HepG2 (cell line): Measurements from ENCODE around the gene PLA2R1. TPM values are rescaled to one million over a fixed set of nuclear protein-coding genes. Genes with fewer than 3 reads are reported as not detected.

ENCODE experiments used
- ATAC-seq: fragments of 200-7000 bp; cut with Tn5 transposase; 3 replicates; pipeline ENCODE4 v1.9.1; 2020; ENCODE audit warnings: mild to moderate bottlenecking, moderate library complexity
- BruUV-seq: library from RNA; stranded (reverse); fragments of 400-500 nt; replicated peaks from 2 replicates; lab custom pipeline; 2021; lab: Mats Ljungman, UMichigan
- CTCF ChIA-PET: fragments of 300-600 bp; formaldehyde crosslinking; extraction: SDS; loops from one replicate; lab custom pipeline; 2021; ENCODE audit warnings: low total read pairs, inconsistent platforms, low intra/inter-chr PET ratio; lab: Yijun Ruan, JAX
- POLR2A ChIA-PET: fragments of 350-600 bp; sonication (Branson Sonifier 250); formaldehyde crosslinking; loops from one replicate; lab custom pipeline; 2020; ENCODE audit warnings: antibody characterized with exemption, inconsistent platforms; lab: Yijun Ruan, JAX
- DNase-seq: peaks from one replicate; pipeline ENCODE4 v3.0.0-alpha.2; 2015; ENCODE audit warnings: low spot score
- FAIRE-seq: peaks from 3 replicates; lab custom pipeline; 2011; peaks lifted over from hg19 to GRCh38; lab: Jason Lieb, UNC
- H2AFZ ChIP-seq: one replicate; pipeline ENCODE4 v1.6.1; 2011; ENCODE audit warnings: low read length, inconsistent platforms
- H3K27ac ChIP-seq: fragments of 300-600 bp; 3 replicates; pipeline ENCODE4 v1.8.0; 2011; ENCODE audit warnings: mixed run types, mild to moderate bottlenecking, mixed read lengths, low read length, inconsistent platforms; ENCODE audit not compliant: insufficient read depth; ENCODE audit errors: extremely low read length
- H3K27me3 ChIP-seq, 2 experiments: fragments of 200-600 bp in 1 of 2; 2 replicates in 1 of 2; 3 replicates in 1 of 2; pipeline versions ENCODE4 v1.6.0 to v1.8.0; 2011; ENCODE audit warnings: low read length in 2 of 2, mild to moderate bottlenecking in 2 of 2, moderate library complexity in 2 of 2, inconsistent platforms in 1 of 2; ENCODE audit not compliant: insufficient read depth in 2 of 2, control insufficient read depth in 1 of 2
- H3K36me3 ChIP-seq, 2 experiments: fragments of 200-600 bp in 1 of 2; replicated peaks in 1 of 2; 2 replicates in 1 of 2; 3 replicates in 1 of 2; pipeline versions ENCODE4 v1.5.1 to v1.8.0; 2011; ENCODE audit warnings: low read length in 2 of 2, inconsistent platforms in 1 of 2; ENCODE audit not compliant: insufficient read depth in 2 of 2, control insufficient read depth in 1 of 2
- H3K4me1 ChIP-seq: 2 replicates; pipeline ENCODE4 v1.5.1; 2012; ENCODE audit warnings: low read length, inconsistent platforms; ENCODE audit not compliant: insufficient read depth
- H3K4me2 ChIP-seq: 2 replicates; pipeline ENCODE4 v1.6.0; 2011; ENCODE audit warnings: low read depth, low read length, inconsistent platforms
- H3K4me3 ChIP-seq, 3 experiments: fragments of 200-600 bp in 1 of 3; sonication (generic), shearing (Covaris generic) in 1 of 3; replicated peaks in 1 of 3; 2 replicates each; pipeline ENCODE4 v1.5.1; 2011 to 2016; ENCODE audit warnings: low read length in 3 of 3, inconsistent platforms in 2 of 3, low read depth in 2 of 3, mild to moderate bottlenecking in 2 of 3, control low read depth in 1 of 3, mixed read lengths in 1 of 3; ENCODE audit not compliant: insufficient read depth in 1 of 3
- H3K79me2 ChIP-seq: one replicate; pipeline ENCODE4 v1.6.1; 2011; ENCODE audit warnings: low read length, inconsistent platforms; ENCODE audit not compliant: insufficient read depth
- H3K9ac ChIP-seq: 2 replicates; pipeline ENCODE4 v1.6.0; 2011; ENCODE audit warnings: mild to moderate bottlenecking, low read depth, low read length, inconsistent platforms; ENCODE audit not compliant: insufficient read depth
- H3K9me3 ChIP-seq: 2 replicates; pipeline ENCODE4 v1.5.1; 2012; ENCODE audit warnings: mild to moderate bottlenecking, low read length
- H4K20me1 ChIP-seq: 2 replicates; pipeline ENCODE4 v1.6.0; 2011; ENCODE audit warnings: inconsistent platforms, mild to moderate bottlenecking, low read length, moderate library complexity; ENCODE audit not compliant: insufficient read depth
- AHR ChIP-seq: IDR thresholded peaks from 2 replicates; pipeline ENCODE4 v1.6.1; 2018; ENCODE audit warnings: missing genetic modification reagents, missing compliant biosample characterization
- KAT7 ChIP-seq: IDR thresholded peaks from 2 replicates; pipeline ENCODE4 v1.6.1; 2018; ENCODE audit warnings: borderline replicate concordance, missing compliant biosample characterization
- NCOR1 ChIP-seq: fragments of 200-600 bp; sonication (generic); IDR thresholded peaks from 2 replicates; pipeline ENCODE4 v1.7.0; 2017; ENCODE audit warnings: antibody characterized with exemption, low read length, borderline replicate concordance
- NFE2 ChIP-seq: sonication (generic); formaldehyde crosslinking; IDR thresholded peaks from 2 replicates; pipeline ENCODE4 v1.4.0; 2020; ENCODE audit warnings: missing genetic modification reagents
- SOX13 ChIP-seq, 3 experiments: fragments of 450-650 bp in 1 of 3; sonication (generic) in 1 of 3; formaldehyde crosslinking in 1 of 3; IDR thresholded peaks in 2 of 3; conservative IDR thresholded peaks in 1 of 3; 2 replicates each; pipeline versions ENCODE4 v1.5.0 to v1.6.1; 2016 to 2020; ENCODE audit warnings: antibody characterized with exemption in 1 of 3, mild to moderate bottlenecking in 1 of 3, missing compliant biosample characterization in 1 of 3, missing genetic modification reagents in 1 of 3, moderate library complexity in 1 of 3
- ZNF20 ChIP-seq: sonication (generic); formaldehyde crosslinking; IDR thresholded peaks from 2 replicates; pipeline ENCODE4 v1.4.0; 2020; ENCODE audit warnings: mild to moderate bottlenecking, moderate library complexity, missing genetic modification reagents
- ZNF547 ChIP-seq: sonication (generic); formaldehyde crosslinking; IDR thresholded peaks from 2 replicates; pipeline ENCODE4 v1.5.1; 2020; ENCODE audit warnings: mild to moderate bottlenecking, missing genetic modification reagents
- ZNF816 ChIP-seq: sonication (generic); formaldehyde crosslinking; IDR thresholded peaks from 2 replicates; pipeline ENCODE4 v1.8.0; 2022; ENCODE audit warnings: missing genetic modification reagents, mild to moderate bottlenecking, borderline replicate concordance
- ZNF839 ChIP-seq: sonication (generic); formaldehyde crosslinking; IDR thresholded peaks from 2 replicates; pipeline ENCODE4 v1.4.0; 2020; ENCODE audit warnings: missing genetic modification reagents, mild to moderate bottlenecking, borderline replicate concordance
- ZSCAN21 ChIP-seq: sonication (generic); formaldehyde crosslinking; IDR thresholded peaks from 2 replicates; pipeline ENCODE4 v1.8.0; 2022; ENCODE audit warnings: mild to moderate bottlenecking, missing genetic modification reagents, moderate library complexity, borderline replicate concordance
- WGBS: methylation state at CpG from one replicate; pipeline ENCODE4 v1.1.6; 2017; ENCODE audit warnings: low lambda C conversion rate; 5-methylcytosine and 5-hydroxymethylcytosine counted together
- in situ Hi-C: cut with HindIII; loops from 2 replicates; pipeline ENCODE4 v1.10.0; 2017; ENCODE audit warnings: low pct_unique_long_range_greater_than_20kb; ENCODE audit not compliant: extremely low pct_ligation_motif_present
- intact Hi-C: fragments of 100-400 bp; cut with micrococcal nuclease; formaldehyde crosslinking; loops from one replicate; pipeline ENCODE4 v1.10.0; 2022; ENCODE audit not compliant: unreplicated experiment
- polyA plus RNA-seq, 8 experiments: library from polyadenylated mRNA; depleted of rRNA in 3 of 8; stranded (reverse) in 7 of 8; unstranded in 1 of 8; fragments of >200 nt; fragmentation: Illumina TruSeq in 4 of 8; extraction: Trizol in 4 of 8; gene quantifications; 2 replicates each; pipeline versions ENCODE4 v1.2.1 to v1.2.3, GENCODE V29; 2011 to 2016; ENCODE audit warnings: low read depth in 4 of 8, missing spikeins in 1 of 8, mixed read lengths in 1 of 8; ENCODE audit not compliant: insufficient read depth in 1 of 8
- total RNA-seq, 5 experiments: library from RNA; depleted of rRNA; stranded (reverse); fragments of >200 nt; fragmentation: Illumina TruSeq; extraction: Trizol; gene quantifications; 2 replicates each; pipeline ENCODE4 v1.2.3, GENCODE V29; 2016; ENCODE audit warnings: low read depth in 1 of 5
- TF ChIP-seq, protein P1 (sequence below): IDR thresholded peaks from 2 replicates; pipeline ENCODE4 v1.6.1; 2016; ENCODE audit warnings: missing genetic modification reagents, missing compliant biosample characterization
- TF ChIP-seq, protein P2 (sequence below): sonication (generic); formaldehyde crosslinking; IDR thresholded peaks from 2 replicates; pipeline ENCODE4 v1.8.1; 2023; ENCODE audit warnings: mild to moderate bottlenecking, inconsistent platforms, moderate library complexity, missing genetic modification reagents, borderline replicate concordance
- TF ChIP-seq, protein P3 (sequence below): sonication (generic); formaldehyde crosslinking; IDR thresholded peaks from 2 replicates; pipeline ENCODE4 v1.5.1; 2020; ENCODE audit warnings: mild to moderate bottlenecking, missing genetic modification reagents, borderline replicate concordance
- TF ChIP-seq, protein P4 (sequence below): sonication (generic); formaldehyde crosslinking; IDR thresholded peaks from 2 replicates; pipeline ENCODE4 v1.5.0; 2020; ENCODE audit warnings: missing genetic modification reagents, mild to moderate bottlenecking, borderline replicate concordance

PLA2R1 gene
- total and polyA plus RNA-seq, 2 of the 13 experiments (the other 11 are each of a cell fraction or from before 2014, with no cell fraction given), result not detected

DNA sequence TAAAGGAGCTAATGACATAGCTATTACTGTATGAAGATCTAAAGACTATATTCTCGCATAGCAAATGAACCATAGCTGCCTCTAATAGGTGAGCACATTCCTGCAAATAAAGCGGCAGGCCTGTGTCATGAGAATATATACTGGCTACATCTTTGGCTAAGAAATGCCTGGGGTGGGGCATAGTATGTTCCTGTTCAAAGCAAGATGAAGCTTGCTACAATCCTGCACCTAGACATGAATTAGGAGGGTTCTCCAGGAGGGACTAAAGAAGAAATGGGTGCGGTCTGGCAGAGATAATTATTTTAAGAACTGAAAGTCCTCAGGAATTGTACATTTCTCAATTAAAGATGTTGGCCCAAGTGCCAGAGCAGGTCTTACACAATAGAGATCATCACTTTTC lies 46.8 kb upstream of the PLA2R1 start:
- intact Hi-C loops, result no loop called here
- BruUV-seq, result no TSS peak
- peaks cover 0 to 10% of the 10 kb centered on the region in 2 experiments; a peak in 3 of 5 replicates for H3K27me3 ChIP-seq
- H3K27ac ChIP-seq, result no peak overlapping the region
- no peaks in the 10 kb centered on the region for H3K79me2 ChIP-seq
- H3K4me1 ChIP-seq, result no peaks in the 10 kb centered on the region
- H3K9ac ChIP-seq, result no peak overlapping the region
- H4K20me1 ChIP-seq, result no peaks in the 10 kb centered on the region
- H3K9me3 ChIP-seq, result no peaks in the 10 kb centered on the region
- in situ Hi-C loops, result loop anchor here (10.0 kb wide), 1 partner anchor 886 kb away; no protein-coding TSS in a partner anchor
- WGBS, result 52% methylated on average over 3 of the region's 3 CpGs
- H3K4me3 ChIP-seq, result no peak overlapping the region
- H3K4me2 ChIP-seq, result no peak overlapping the region
- no peak for DNase-seq
- TF ChIP-seq SOX13 (IDR thresholded peaks at IDR 0.05) (no peak), SOX13 (CRISPR knock-in tag; conservative IDR thresholded peaks at IDR 0.05 in 1 of 2, IDR thresholded peaks at IDR 0.05 in 1 of 2) (no peak), ZNF20 (CRISPR knock-in tag) (no peak), ZNF816 (CRISPR knock-in tag) (no peak), ZNF547 (no peak), KAT7 (CRISPR knock-in tag) (no peak)
- FAIRE-seq, result no peak
- H2AFZ ChIP-seq, result no peak overlapping the region
- ChIA-PET CTCF (interaction anchor here (0.7 to 3.5 kb wide), 6 partner anchors 101 to 885 kb away, joined by 3 to 30 read pairs (median 6); no protein-coding TSS in a partner anchor), POLR2A (no interaction called here)
- no peak for ATAC-seq
- H3K36me3 ChIP-seq, result no peaks in the 10 kb centered on the region

DNA sequence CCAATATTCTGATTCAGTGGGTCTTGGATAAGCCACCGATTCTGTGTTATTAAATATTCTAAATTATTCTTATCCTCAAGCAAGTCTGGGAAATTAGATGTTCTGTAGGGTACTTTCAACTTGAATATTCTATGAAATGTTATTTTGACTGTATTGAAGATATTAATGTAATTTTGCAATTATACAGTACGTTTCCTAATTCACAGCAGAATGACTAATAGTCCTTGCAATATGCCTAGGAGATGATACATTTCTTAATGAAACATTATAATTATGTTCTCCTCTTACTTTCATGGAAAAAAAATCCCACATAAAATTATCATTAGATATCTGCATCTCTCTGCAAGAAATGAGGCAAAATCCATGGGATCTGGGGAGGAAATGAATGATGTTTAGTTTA lies 46.2 kb upstream of the PLA2R1 start:
- Histone ChIP-seq H3K27ac (no peak overlapping the region), H3K4me1 (no peaks in the 10 kb centered on the region), H3K27me3 (peaks cover 0 to 15% of the 10 kb centered on the region in 2 experiments; a peak in 3 of 5 replicates), H3K9ac (no peak overlapping the region), H3K79me2 (no peaks in the 10 kb centered on the region), H2AFZ (no peak overlapping the region), H3K4me3 (no peak overlapping the region), H3K36me3 (no peaks in the 10 kb centered on the region), H3K9me3 (no peaks in the 10 kb centered on the region), H4K20me1 (no peaks in the 10 kb centered on the region), H3K4me2 (no peak overlapping the region)
- in situ Hi-C loops, result loop anchor here (10.0 kb wide), 1 partner anchor 886 kb away; no protein-coding TSS in a partner anchor
- ChIA-PET CTCF (interaction anchor here (1.8 to 3.5 kb wide), 2 partner anchors 102 to 886 kb away, joined by 9 to 30 read pairs; no protein-coding TSS in a partner anchor), POLR2A (no interaction called here)
- BruUV-seq, result no TSS peak
- FAIRE-seq (no peak), ATAC-seq (no peak), DNase-seq (no peak)
- intact Hi-C loops, result no loop called here
- 1% methylated on average over 2 of the region's 2 CpGs for WGBS
- TF ChIP-seq, protein P1, sequence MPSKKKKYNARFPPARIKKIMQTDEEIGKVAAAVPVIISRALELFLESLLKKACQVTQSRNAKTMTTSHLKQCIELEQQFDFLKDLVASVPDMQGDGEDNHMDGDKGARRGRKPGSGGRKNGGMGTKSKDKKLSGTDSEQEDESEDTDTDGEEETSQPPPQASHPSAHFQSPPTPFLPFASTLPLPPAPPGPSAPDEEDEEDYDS, result no peak
- TF ChIP-seq, protein P2, sequence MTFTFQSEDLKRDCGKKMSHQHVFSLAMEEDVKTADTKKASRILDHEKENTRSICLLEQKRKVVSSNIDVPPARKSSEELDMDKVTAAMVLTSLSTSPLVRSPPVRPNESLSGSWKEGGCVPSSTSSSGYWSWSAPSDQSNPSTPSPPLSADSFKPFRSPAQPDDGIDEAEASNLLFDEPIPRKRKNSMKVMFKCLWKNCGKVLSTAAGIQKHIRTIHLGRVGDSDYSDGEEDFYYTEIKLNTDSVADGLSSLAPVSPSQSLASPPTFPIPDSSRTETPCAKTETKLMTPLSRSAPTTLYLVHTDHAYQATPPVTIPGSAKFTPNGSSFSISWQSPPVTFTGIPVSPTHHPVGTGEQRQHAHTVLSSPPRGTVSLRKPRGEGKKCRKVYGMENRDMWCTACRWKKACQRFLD, result no peak
- TF ChIP-seq, protein P3, sequence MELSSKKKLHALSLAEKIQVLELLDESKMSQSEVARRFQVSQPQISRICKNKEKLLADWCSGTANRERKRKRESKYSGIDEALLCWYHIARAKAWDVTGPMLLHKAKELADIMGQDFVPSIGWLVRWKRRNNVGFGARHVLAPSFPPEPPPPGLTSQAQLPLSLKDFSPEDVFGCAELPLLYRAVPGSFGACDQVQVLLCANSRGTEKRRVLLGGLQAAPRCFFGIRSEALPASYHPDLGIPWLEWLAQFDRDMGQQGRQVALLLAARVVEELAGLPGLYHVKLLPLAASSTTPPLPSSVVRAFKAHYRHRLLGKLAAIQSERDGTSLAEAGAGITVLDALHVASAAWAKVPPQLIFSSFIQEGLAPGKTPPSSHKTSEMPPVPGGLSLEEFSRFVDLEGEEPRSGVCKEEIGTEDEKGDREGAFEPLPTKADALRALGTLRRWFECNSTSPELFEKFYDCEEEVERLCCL (CRISPR knock-in tag), result no peak
- TF ChIP-seq, protein P4, sequence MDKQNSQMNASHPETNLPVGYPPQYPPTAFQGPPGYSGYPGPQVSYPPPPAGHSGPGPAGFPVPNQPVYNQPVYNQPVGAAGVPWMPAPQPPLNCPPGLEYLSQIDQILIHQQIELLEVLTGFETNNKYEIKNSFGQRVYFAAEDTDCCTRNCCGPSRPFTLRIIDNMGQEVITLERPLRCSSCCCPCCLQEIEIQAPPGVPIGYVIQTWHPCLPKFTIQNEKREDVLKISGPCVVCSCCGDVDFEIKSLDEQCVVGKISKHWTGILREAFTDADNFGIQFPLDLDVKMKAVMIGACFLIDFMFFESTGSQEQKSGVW (CRISPR knock-in tag), result no peak
- TF ChIP-seq ZNF839 (CRISPR knock-in tag) (no peak), NFE2 (CRISPR knock-in tag) (no peak), NCOR1 (no peak), AHR (CRISPR knock-in tag) (no peak), ZSCAN21 (CRISPR knock-in tag) (no peak)
